Measurements from ENCODE around the gene STAM2. TPM values are rescaled to one million over a fixed set of nuclear protein-coding genes. Genes with fewer than 3 reads are reported as not detected.

Gene STAM2
- polyA plus RNA-seq, 3 donors: 7.1 to 22.7 (median 7.6) TPM

DNA sequence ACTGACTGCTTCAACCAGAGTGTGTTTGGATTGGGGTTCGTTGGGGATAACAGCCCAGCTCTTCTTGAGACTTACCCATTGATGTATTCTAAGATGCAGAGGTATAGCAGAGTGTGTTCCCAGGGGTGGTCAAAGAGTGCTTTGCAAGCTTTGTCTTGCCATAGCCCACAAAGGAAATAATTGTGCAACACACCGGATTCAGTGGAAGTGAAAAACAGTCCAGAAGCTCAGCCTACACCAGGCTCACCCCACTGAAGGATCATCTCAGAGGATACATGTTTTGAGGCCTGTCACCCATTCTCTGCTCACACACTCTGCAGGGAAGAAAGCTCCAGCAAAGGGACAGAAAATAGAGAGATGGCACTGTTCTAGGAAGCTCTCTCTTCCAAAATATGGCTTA, 86.3 kb downstream of the STAM2 start:
- WGBS, 3 donors: 45 to 65% (median 60%) methylated on average over 2 of the region's 2 CpGs
- H3K27ac ChIP-seq (ENCODE audit: low read depth, low read length): no peak overlapping the region

GRCh38 chr2:152088006-152088405, 87.6 kb downstream of the STAM2 start:
- WGBS, 3 donors: 70 to 76% (median 72%) methylated on average over 3 of the region's 3 CpGs
- no peak overlapping the region for H3K27ac ChIP-seq (ENCODE audit: low read depth, low read length)

DNA sequence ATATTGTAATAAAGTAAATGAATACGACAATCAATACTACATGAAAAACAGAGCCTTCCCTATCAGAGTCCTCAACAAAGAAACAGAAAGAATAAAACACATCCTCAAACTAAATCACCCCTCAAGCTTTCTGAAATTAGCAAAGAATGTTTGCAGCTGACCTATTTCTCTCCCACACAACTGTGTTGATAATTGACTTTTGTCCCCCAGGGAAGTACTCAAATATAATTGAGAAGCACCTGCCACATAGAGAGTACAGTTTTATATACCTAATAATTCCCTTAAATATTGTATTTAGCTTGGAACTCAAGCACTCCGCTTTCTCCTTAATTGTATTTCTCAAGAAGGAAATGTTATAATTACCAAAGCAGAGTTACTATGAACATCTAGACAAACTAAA, 89.3 kb downstream of the STAM2 start:
- WGBS, 3 donors: 91 to 96% (median 92%) methylated on average over 2 of the region's 2 CpGs
- H3K27ac ChIP-seq (ENCODE audit: low read depth, low read length): no peak overlapping the region

- WGBS, 3 donors: 84 to 88% (median 87%) methylated on average over 6 of the region's 6 CpGs
- H3K27ac ChIP-seq (ENCODE audit: low read depth, low read length): no peak overlapping the region
Measured at GRCh38 chr2:152084076-152084475, 91.5 kb downstream of the STAM2 start.

DNA sequence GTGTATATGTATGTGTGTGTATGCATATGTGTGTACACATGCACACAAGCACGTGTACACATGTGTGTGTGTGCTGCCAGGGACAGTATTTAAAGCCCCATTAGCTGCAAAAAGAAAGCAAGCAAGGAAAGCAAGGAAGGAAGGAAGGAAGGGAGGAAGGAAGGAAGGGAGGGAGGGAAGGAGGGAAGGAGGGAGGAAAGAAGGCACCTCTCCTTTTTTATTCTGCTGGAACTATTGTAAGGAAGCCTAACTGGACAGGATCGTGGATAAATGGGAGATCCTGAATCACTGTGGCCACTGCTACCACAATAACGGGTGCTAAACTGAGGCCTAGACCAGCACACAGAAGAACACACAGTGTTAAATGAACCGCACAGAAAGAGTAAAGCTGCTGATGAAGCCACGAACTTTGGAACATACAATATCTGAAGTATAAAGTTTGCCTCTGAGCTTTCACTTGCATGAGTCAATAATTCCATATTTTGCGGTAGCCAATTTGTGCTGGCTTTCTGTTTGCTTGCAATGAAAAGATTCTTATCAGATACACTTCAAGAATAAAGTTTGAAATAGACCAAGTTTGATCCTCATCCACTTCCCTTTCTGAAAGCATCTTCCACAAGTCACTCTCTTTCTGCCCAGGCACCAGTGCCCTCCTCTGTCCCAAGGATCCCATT, 92.2 kb downstream of the STAM2 start:
- no peak overlapping the region for H3K27ac ChIP-seq (ENCODE audit: low read depth, low read length)
- WGBS, 3 donors: 68 to 77% (median 72%) methylated on average over 6 of the region's 6 CpGs

DNA sequence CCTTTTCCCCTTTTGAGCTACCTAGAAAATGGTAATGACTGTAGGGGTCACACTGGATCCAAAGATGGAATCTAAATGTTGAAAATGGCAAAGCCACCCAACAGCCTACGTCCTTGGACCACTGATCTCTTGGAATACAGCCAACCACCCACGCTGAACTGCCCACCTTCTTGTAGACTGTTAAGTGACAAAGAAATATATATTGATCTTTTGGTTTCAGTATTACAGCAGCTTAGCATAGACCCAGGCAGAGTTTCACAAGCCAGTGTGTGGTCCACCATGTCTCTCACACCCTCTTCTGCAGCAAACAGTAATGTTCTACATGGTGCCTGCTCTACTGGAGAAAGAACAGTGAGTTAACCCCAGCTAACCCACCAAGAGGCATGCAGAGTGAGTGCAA, 96.9 kb downstream of the STAM2 start:
- no peak overlapping the region for H3K27ac ChIP-seq (ENCODE audit: low read depth, low read length)
- 40 to 85% (median 74%) methylated on average over 2 of the region's 2 CpGs for WGBS, 3 donors

- no peak overlapping the region for H3K27ac ChIP-seq (ENCODE audit: low read depth, low read length)
- WGBS, 3 donors: 95 to 98% (median 96%) methylated on average over 9 of the region's 9 CpGs
Measured at GRCh38 chr2:152078023-152078422, 97.5 kb downstream of the STAM2 start.

DNA sequence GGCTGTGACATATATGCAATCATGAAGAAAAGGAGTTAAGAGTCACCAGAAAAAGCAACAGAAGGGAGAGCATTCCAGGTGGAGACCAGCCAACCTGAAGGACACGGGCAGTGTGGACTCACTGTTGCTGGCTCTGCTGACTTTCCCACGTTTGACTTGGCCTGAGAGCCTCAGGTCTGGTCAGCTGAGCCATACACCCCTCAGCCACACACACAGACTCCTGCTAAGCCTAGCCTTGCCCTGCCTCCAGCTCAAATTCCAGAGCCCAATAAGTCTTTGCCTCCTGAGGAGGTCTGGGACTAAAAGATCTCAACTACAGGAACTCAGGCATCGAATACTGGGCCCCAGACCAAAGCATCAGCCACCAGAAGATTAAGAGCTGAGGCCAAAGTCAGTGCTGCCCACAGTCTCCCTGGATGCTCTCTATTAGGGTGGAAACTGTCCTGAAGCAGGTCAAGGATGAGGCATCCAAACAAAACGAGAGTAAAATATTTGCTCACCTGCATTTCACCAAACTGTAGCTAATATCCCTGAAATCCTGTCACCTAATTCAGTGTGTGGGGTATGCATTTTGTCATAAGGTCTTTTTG, 100.0 kb downstream of the STAM2 start:
- WGBS, 3 donors: 27 to 61% (median 48%) methylated on average over 4 of the region's 4 CpGs
- no peak overlapping the region for H3K27ac ChIP-seq (ENCODE audit: low read depth, low read length)

GRCh38 chr2:152072011-152072410, 103.6 kb downstream of the STAM2 start:
- WGBS, 3 donors: 78 to 88% (median 80%) methylated on average over 2 of the region's 2 CpGs
- H3K27ac ChIP-seq (ENCODE audit: low read depth, low read length): no peak overlapping the region

GRCh38 chr2:152071518-152071917, 104.0 kb downstream of the STAM2 start:
- 79 to 97% (median 92%) methylated on average over 1 of the region's 1 CpG for WGBS, 3 donors
- H3K27ac ChIP-seq (ENCODE audit: low read depth, low read length): no peak overlapping the region

- H3K27ac ChIP-seq (ENCODE audit: low read depth, low read length): no peak overlapping the region
- 42 to 58% (median 45%) methylated on average over 1 of the region's 1 CpG for WGBS, 3 donors
Measured at GRCh38 chr2:152071092-152071491, 104.5 kb downstream of the STAM2 start.

GRCh38 chr2:152068226-152068625, 107.3 kb downstream of the STAM2 start:
- no peak overlapping the region for H3K27ac ChIP-seq (ENCODE audit: low read depth, low read length)
- WGBS, 3 donors: 78 to 92% (median 81%) methylated on average over 2 of the region's 2 CpGs

DNA sequence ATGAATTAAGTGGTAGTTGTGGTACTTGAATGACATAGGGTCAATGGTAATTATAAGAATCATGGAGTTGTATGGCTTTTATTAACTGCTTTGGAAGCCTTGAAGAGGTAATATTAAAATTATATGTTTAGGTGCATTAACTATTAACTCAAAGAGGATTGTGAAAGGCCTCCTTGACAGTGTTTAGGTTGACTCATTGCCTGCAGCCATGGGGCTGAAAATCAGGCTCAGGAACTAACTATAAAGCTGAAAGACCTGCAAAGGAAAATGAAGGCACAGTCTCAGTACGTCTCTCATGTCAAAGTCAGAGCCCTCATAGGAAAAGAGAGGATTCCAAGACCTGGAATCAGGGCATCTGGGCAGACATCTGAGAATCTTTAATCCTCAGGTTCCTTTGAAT, 107.7 kb downstream of the STAM2 start:
- 90 to 93% (median 90%) methylated on average over 1 of the region's 1 CpG for WGBS, 3 donors
- no peak overlapping the region for H3K27ac ChIP-seq (ENCODE audit: low read depth, low read length)

Other genes starting within 250 kb of the STAM2 start
- gene CACNB4, start 76.7 kb downstream of the STAM2 start, polyA plus RNA-seq: under 1 TPM; 0.10 to 0.45 (median 0.21) TPM
- gene FMNL2, start 159.4 kb upstream of the STAM2 start, polyA plus RNA-seq: 10 to 100 TPM in 2 of 3 donors, 1 to 10 TPM in 1; 5.0 to 41.3 (median 22.3) TPM

Data from adipose tissue (tissue), 3 donors.